NCI-H345 treated with DMSO at 0.1 percent for 48 hours (cell line): ENCODE measurements around the gene ANXA2R.
"Not testable (repeated sequence)": the region's sequence is repeated elsewhere in the genome, so short reads cannot be mapped to it uniquely, and the experiment has no call there.

Experiments used
- DNase-seq: peaks from one replicate; lab custom pipeline; 2025; ENCODE audit not compliant: unreplicated experiment; lab: John Stamatoyannopoulos, UW

Gene ANXA2R

DNA sequence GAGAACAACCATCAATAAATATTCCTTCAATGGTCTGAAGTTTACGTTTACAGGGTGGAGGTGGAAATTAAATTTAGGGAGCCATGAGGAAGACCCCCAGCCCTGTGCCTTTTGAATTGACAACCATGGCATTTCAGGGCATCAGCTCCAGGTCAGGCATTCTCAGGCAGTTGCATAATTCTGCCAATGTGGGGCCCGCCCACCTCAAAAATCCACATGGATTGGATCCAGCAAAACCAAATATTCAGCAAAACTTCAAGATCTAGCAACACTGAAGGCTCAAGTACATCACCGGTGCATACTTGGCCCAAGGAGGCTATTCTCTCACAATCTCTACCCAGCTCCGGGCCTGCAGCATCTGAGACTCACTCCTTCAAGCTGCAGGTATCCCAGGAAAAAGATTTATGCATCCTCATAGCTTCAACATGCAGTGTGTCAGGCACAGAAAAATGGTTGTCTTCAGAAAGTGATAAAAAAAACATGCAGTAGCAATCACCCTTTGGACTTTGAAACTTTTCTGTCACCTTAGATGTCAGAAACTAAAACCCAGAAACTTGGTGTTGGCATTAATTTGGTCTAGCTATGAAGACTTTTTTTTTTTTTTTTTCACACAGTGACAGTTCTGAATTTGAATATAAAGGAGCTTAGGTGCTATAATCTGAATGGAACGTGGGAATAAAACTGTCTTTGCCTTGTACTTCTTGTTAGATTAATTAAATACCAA, 21.4 kb upstream of the ANXA2R start:
- DNase-seq = no peak

DNA sequence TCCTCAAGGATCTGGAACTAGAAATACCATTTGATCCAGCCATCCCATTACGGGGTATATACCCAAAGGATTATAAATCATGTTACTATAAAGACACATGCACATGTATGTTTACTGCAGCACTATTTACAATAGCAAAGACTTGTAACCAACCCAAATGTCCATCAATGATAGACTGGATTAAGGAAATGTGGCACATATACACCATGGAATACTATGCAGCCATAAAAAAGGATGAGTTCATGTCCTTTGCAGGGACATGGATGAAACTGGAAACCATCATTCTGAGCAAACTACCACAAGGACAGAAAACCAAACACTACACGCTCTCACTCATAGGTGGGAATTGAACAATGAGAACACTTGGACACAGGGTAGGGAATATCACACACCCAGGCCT, 19.9 kb upstream of the ANXA2R start:
- DNase-seq = not testable (repeated sequence)

DNA sequence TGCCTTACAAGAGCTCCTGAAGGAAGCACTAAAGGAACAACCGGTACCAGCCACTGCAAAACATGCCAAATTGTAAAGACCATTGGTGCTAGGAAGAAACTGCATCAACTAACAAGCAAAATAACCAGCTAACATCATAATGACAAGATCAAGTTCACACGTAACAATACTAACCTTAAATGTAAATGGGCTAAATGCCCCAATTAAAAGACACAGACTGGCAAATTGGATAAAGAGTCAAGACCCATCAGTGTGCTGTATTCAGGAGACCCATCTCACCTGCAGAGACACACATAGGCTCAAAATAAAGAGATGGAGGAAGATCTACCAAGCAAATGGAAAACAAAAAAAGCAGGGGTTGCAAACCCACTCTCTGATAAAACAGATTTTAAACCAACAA, 15.0 kb upstream of the ANXA2R start:
- DNase-seq = not testable (repeated sequence)

DNA sequence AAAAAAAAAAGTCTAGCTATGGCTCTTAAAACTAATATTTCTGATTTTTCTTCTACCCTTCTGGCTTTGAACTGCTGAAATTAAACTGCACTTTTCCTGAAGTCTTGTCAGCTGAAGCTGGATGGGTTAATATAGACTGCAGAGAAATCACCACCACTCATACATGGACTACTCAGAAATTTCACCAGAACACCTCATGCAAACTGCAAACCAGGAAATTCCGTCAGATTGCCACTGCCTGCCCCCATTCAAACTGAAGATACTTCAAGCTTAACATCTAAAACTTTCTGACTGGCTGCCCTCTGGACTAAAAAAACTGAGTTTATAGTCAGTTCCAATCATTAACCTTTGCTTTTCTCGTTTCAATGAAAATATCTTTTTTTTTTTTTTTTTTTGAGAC, 11.6 kb upstream of the ANXA2R start:
- DNase-seq = no peak

DNA sequence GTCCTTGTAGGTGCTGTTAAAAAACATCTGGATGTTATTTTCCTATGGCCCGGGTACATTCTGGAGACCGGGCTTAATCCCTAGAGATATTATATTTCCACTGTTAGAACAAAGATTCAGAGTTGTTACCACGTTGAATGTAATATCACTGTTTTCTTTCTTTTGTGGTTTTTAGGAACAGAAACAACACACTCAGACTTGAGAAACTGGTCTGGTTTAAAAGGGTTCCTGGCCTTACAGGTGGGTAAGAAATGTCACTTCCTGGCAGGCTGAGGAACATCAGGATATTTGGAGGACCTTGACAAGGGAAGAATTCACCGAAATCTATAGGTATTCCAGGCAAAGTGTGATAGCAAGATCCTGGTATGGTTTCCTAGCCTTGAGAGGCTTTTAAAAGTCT, 10.3 kb upstream of the ANXA2R start:
- DNase-seq = no peak

DNA sequence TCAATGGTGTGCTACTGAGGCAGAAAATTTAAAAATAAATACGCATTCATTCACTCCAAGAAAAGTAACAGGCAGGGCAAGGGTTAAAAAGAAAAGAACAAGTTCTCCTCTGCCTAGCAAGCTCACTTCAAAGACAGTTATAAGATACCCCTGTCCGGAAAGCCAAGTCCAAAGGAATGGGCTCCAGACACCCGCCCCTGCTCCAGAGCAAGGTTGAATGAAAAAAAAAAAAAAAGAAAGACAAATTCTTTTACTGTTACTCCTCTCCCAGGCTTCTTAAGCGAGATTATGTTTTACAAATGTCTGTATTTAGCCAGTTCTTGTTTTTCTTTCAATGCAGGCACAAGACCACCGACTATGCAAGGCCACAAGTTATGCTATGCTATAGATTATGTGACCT, 9.1 kb upstream of the ANXA2R start:
- DNase-seq = no peak

DNA sequence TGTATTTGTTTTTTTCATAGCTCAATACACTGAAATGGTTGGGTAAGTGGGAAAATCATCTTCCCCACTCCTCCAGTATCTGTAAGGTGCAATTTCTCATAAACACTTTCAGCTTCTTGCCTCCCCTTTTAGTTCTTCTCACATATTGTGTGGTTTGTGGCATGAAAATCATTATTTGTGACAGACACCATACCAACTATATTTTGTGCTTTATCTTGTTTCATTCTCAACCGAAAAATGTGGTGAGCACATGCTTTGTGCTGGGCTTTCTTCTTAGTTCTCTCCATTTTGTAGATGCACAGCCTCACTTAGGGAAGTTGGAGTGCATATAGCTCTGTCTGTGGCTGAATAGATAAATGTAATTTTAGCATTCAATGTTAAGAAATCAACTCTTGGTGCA, 6.4 kb upstream of the ANXA2R start:
- no peak for DNase-seq

DNA sequence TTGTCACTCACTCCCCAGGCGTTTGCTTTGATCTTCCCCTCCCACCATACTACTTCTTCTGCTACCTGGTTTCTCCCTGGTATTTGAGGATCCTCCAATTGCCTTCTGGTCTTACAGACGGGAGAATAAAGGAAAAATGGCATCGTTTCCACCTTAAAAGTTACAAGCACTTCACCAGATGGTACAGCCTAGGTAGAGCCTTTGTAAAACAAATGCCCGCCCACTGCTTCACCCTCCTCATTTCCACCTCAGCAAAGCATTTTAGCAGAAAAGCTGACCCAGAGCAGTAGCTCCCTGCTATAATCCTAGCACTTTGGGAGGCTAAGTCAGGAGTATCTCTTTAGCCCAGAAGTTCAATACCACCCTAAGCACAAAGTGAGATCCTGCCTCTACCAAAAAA, 5.1 kb upstream of the ANXA2R start:
- DNase-seq = no peak

DNA sequence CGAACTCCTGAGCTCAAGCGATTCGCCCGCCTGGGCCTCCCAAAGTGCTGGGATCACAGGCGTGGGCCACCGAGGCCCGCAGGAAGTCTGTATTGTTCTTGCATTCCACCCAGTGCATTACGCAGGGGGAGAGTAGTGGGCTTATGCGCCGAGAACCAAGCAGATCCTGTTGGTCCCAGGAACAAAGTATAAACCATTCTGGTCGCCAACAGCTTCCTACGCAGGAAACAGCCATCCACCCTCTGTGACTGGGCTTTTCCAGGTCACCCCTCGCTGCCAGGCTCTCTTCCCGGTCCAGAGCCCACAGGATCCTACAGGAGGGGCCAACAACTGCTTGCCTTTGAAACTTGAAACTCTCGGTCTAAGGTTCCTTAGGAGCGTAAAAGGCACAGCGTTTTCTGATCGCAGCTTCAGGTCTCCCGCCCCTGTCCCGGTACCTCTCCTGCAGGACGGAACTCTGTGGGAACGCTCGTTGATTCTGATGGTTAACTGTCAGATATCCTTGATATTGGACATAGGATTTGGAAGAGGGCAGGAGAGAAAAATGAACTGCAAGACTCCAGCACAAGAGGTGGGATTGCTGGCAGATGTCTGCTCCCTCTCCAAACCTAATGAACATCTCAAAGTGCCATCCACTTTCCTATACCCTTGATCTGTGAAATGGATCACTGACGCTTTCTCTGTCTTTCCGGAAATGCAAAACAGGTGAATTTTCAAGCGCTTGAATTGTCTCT, 4.2 kb upstream of the ANXA2R start:
- no peak for DNase-seq

DNA sequence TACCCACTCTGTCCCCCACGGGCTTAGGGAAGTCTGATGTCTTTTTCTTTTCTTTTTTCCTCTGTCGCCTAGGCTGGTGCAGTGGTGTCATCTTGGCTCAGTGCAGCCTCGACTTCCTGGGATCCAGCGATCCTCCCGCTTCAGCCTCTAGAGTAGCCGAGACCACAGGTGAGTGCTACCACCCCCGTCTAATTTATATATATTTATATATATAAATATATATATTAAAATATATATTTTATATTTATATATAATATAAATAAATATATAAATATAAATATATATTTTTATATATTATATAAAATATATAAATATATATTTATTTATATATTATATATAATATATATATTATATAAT, 3.3 kb upstream of the ANXA2R start:
- no peak for DNase-seq

DNA sequence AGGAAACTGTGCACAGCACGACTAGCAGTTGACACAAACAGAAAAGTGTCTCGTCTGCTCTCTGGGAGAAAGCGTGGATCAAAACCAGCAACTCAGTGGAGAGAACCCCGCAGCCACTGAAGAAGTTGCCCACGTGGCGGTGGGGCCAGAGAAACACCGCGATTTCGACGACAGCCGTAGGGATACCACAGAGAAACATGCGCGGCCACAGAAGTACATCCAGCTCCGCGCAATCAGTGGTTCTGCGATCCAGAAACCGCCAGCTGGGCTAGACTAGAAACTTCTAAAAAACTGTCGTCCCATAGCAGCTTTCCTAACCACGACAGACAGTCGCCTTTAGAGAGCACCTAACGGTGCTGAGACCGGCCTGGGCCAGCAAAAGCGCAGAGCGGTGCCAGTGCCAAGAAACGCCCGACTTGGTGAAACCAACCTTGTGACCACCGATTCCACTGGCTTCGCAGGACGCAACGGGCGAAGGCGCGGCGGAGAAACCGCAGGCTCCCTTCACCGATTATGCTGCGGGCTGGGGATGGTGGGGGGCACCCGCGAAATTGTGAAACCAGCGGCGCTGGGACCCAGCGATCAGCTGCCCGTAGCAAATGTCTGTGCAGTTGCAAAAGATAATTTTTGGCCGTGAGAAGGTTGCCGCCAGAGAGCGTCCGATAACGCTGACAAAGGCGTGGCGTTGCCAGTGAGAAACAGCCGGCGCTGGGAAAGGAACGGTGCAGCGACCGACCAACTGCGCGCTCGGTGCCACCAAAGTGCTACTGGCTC, 2.7 kb upstream of the ANXA2R start:
- DNase-seq = peak; percentile 83

DNA sequence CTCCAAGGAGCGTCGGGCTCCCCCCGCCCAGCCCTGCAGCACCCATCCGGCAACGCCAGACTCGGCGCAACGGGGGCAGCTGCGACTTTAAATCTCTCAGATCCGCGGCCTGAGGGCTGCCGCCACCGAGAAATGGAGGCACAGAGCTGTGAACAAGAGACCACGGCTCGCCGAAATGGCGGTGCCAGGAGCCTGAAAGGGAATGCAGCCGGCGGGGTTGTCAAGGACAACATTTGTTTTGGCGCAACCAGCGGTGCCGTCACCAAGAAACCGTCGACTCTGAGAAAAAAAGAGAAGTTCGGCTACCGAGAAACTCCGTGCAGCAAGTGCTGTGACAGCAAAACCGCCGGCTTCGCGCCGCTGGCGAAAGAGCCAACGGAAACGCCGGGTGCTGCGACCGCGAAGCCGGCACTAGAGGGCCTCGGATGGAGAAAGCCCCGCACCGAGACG, 2.1 kb upstream of the ANXA2R start:
- peak; percentile 77 for DNase-seq

DNA sequence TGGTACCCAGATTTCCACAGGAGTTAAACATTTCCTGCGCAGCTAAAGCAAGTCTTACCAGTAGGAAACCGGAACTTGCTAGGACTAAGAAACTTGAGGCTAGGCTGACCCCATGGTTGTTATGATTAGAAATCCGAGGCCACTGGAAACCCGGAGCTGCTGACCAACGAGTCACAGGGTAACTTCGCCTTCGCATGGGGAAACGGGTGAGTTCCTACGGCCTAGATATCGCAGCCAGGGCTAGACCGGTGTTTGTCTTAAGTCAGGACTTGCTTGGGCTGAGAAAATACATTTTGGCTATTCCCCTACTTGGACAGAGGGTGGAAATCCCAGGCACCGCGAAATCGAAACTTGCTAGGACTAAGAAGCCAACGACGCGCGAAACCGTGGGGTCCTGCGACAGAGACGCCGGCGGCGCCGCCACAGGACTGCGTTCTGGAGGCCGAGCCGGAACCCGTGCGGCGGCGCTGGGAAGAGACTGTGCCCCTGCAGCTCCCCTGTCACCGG, 1.6 kb upstream of the ANXA2R start:
- DNase-seq = peak; percentile 78

DNA sequence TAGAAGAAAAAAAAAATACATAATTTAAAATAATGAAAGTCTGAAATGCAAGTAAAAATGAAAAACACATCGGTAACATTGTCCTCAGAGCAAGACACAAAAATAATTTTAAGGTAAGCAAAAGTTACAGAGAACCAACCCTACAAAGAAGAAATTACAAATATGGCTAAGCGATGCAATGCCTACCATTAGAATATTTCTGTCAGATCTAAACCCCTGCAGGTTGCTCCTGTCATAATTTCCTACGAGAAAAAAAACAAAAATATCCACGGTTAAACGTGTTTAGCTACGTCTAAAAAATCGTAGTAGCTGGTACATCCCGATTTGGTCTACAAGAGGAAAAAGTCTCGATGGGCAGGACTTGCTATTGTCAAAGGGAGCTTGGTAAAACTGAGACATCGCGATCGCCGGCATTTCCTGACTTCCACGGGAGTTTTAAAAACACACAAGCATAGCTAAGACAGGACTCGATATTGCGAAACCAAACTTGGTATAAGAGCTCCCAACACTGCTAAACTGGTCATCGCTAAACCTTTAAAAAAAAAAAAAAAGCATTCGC, 1.1 kb upstream of the ANXA2R start:
- DNase-seq = peak; percentile 78

DNA sequence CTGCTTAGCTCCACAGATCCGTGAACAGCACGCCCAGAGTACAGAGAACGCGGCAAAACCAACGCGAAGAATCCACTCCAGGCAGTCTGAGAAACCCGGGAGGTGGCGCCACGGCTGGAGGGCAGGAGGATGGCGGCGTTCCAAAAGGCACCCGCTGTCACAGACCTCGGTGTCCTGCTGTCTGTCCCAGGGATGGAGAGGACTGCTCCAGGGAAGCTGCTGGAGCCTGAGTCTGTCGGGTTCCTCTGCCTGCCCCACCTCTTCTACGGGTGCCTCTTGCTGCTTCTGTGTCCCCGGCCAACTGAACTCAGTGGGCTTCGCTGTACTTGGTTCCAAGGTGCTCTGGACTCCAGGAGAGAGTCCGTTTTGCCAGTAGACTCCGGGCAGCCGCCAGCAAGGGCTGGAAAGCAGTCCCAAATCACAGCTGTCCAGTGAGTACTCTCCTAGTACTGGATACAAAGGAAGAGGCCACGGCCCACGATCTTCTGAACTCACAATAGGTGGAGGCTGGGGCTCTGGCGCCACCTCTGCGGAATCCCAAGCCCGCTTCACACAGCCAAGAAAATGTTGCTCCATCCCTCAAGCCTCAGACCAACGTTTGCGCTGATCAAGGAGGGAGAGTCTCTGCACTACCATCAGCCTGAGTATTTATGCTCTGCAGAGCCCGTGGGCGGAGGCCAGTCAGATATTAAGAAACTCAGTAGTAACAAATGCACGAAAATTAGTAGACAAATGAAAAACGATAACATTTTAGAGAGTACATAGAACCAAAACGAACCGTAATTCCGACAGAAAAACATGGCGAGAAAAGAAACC, 440 bp downstream of the ANXA2R start:
- peak; percentile 81 for DNase-seq

DNA sequence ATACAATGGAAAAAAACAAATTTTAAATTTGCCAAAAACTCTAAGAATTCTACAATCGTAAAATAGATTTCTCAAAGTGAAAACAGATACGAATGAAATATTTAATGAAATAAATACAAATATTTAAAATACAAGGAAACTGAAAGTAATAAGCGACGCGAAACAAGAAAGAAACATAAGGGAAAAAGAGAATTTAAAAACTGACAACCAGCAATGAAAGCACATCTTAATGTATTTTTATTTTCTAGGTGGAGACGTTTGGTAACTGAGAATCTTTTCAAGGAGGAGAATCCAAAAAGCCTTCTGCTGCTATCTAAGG, 1.0 kb downstream of the ANXA2R start:
- no peak for DNase-seq

DNA sequence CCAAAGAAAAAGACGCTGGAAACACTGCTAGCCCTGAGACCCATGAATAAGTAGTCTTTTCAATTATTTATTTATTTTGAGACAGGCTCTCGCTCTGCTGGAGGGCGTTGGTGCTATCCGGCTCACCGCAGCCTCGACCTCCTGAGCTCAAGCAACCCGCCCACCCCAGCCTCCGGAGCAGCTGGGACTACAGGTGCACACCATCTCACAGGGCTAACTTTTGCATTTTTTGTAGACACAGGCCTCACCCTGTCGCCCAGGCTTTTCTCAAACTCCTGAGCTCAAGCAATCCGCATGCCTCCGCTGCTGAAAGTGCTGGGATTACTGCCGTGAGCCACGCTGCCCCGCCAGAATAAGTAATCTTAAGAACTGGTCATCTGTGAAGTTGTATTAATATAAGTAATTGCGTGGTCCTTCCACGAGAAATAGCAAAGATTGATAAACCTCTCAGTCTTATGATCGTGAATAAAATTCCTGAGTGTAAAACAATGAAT, 1.6 kb downstream of the ANXA2R start:
- DNase-seq = no peak

DNA sequence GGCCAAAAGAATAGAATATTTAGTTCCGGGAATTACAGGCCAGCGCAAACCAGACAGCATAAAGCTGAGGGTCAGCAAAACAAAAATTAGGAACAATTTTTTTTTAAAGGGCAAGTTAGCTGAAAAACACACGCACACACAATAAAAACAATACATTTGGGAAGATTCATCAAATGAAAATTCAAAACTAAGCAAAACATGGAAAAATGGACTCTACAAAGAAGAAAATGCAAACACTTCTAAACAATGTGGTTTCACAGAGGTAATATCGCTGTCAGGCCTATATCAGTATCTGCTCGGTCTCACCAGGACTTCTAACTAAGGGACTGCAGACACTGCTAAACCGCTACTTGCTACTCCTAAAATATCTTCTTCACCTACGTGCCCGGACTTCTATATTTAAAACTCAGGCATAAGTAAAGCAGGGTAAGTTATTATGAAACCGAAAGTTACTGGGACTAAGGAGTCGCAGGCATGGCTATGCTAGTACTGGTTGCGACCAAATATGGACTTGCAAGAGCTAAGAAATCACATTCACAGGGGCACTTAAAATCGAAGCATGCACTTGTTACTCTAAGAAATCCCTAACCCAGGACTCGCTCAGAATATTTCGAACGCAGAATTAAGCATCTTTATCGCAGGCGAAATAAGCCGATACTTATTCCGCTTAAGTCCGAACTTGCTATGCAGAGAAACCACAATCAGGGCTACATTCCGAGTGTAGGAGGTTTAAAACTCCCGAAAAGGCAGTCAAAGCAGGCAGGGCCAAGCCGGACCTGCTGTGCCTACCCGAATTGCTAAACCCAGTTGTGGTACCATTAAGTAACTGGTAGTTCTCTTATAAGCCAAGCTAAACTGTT, 2.3 kb downstream of the ANXA2R start:
- DNase-seq = no peak

DNA sequence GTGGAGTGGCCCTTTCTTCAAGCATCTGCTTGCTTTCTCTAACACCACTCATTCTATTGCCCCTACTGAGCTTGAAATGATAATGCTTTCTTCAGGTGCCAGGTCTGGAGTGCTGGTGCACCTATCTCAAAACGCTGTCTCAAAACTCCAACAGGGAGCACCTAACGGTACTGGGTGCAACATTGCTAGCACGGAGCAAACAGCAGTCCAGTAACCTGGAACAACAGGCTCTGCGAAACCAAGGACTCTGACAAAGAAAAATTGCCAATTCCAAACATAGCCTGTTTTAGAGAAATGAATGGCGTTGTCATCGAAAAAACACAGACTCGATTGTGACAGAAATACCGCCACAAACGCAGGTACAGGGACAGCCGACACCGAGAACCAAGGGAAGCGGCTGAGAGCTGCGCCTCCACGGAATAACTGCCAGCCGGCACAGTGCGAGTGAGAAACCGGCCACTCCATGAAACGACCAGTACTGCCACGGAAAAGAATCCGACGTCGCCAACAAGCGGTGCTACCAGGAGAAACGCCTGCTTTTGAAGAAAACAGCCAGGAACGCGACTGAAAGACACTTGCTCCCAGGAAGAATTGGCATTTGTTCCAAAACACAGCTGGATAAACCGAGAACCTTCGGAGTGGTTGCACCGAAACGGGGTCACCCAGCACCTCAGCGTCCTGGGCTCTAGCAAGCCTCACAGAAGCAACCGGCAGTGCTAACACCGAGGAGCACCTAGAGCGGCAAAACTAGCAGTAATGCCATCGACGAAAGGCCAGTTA, 3.1 kb downstream of the ANXA2R start:
- DNase-seq = no peak
